Small intestine (tissue), 7 donors: ENCODE measurements around the gene IFT27. TPM values are rescaled to one million over a fixed set of nuclear protein-coding genes. Genes with fewer than 3 reads are reported as not detected.
"Not testable (repeated sequence)": the region's sequence is repeated elsewhere in the genome, so short reads cannot be mapped to it uniquely, and the experiment has no call there.

ENCODE experiments used
- DNase-seq, 2 donors: peaks; one replicate each; pipeline versions ENCODE4 v3.0.0 to v3.0.0-alpha.2; 2013
- FAIRE-seq: peaks from 2 replicates; lab custom pipeline; 2012; peaks lifted over from hg19 to GRCh38; lab: Jason Lieb, UNC
- H3K27ac ChIP-seq, 3 donors: one replicate each; pipeline ENCODE4 v1.5.1; 2013; ENCODE audit warnings: low read length in 2 of 3, mild to moderate bottlenecking in 2 of 3, control low read depth in 1 of 3, inconsistent platforms in 1 of 3, low read depth in 1 of 3, moderate library complexity in 1 of 3
- H3K27me3 ChIP-seq, 3 donors: one replicate each; pipeline ENCODE4 v1.6.1; 2013; ENCODE audit warnings: low read length in 3 of 3, inconsistent platforms in 1 of 3; ENCODE audit not compliant: control insufficient read depth in 3 of 3, insufficient read depth in 3 of 3
- H3K36me3 ChIP-seq, 3 donors: one replicate each; pipeline ENCODE4 v1.6.1; 2013; ENCODE audit warnings: low read length in 3 of 3, inconsistent platforms in 1 of 3, low read depth in 1 of 3, mild to moderate bottlenecking in 1 of 3, moderate library complexity in 1 of 3; ENCODE audit not compliant: control insufficient read depth in 3 of 3, insufficient read depth in 2 of 3
- H3K4me1 ChIP-seq, 3 donors: one replicate each; pipeline ENCODE4 v1.6.1; 2013; ENCODE audit warnings: low read length in 2 of 3, inconsistent platforms in 1 of 3, low read depth in 1 of 3, mild to moderate bottlenecking in 1 of 3, moderate library complexity in 1 of 3; ENCODE audit not compliant: control insufficient read depth in 3 of 3, insufficient read depth in 2 of 3
- H3K4me3 ChIP-seq, 3 donors: one replicate each; pipeline ENCODE4 v1.5.1; 2013; ENCODE audit warnings: low read length in 3 of 3, control low read depth in 1 of 3, inconsistent platforms in 1 of 3, low read depth in 1 of 3, mild to moderate bottlenecking in 1 of 3, moderate library complexity in 1 of 3
- H3K9me3 ChIP-seq, 2 donors: one replicate each; pipeline ENCODE4 v1.6.1; 2013; ENCODE audit warnings: low read depth in 1 of 2, low read length in 1 of 2; ENCODE audit not compliant: control insufficient read depth in 2 of 2, insufficient read depth in 1 of 2
- WGBS, 3 donors: extraction: QIAGEN DNeasy Blood & Tissue Kit; methylation state at CpG; one replicate each; pipeline ENCODE4 v1.1.7; 2013; 5-methylcytosine and 5-hydroxymethylcytosine counted together
- polyA plus RNA-seq, 4 donors: library from polyadenylated mRNA; stranded (reverse) in 3 of 4; unstranded in 1 of 4; fragments of 200-250 nt in 3 of 4; fragments of 120-200 nt in 1 of 4; gene quantifications; one replicate each; pipeline versions ENCODE4 v1.2.1 to v1.2.3, GENCODE V29; 2013
- donor health status: healthy with polysubstance abuse.
- donor health status: control.
- donor health status: control.
- donor health status: Bipolar disorder and iron deficiency.
- donor health status: healthy.

IFT27 gene
- polyA plus RNA-seq, 4 donors: 21.9 to 29.5 (median 26.5) TPM

GRCh38 chr22:36732609-36733008 lies 43.3 kb downstream of the IFT27 start:
- no peak overlapping the region for H3K27ac ChIP-seq
- H3K27me3 ChIP-seq: no peaks in the 10 kb centered on the region
- DNase-seq (no peak), FAIRE-seq (no peak)
- peaks cover 0 to 2% (median 0%) of the 10 kb centered on the region in 3 donors for H3K4me1 ChIP-seq
- no peak overlapping the region for H3K4me3 ChIP-seq
- no peaks in the 10 kb centered on the region for H3K9me3 ChIP-seq
- H3K36me3 ChIP-seq: no peaks in the 10 kb centered on the region
- 31 to 71% (median 33%) methylated on average over 1 of the region's 1 CpG for WGBS, 3 donors

GRCh38 chr22:36731916-36732315 lies 44.0 kb downstream of the IFT27 start:
- WGBS, 3 donors: 67 to 81% (median 73%) methylated on average over 5 of the region's 5 CpGs
- H3K27ac ChIP-seq: no peak overlapping the region
- no peaks in the 10 kb centered on the region for H3K36me3 ChIP-seq
- H3K4me3 ChIP-seq: no peak overlapping the region
- no peaks in the 10 kb centered on the region for H3K27me3 ChIP-seq
- FAIRE-seq: no peak
- H3K4me1 ChIP-seq: no peaks in the 10 kb centered on the region
- no peaks in the 10 kb centered on the region for H3K9me3 ChIP-seq
- DNase-seq: no peak

- not testable (repeated sequence) for H3K4me3 ChIP-seq, FAIRE-seq, H3K27me3 ChIP-seq, H3K27ac ChIP-seq, H3K4me1 ChIP-seq, H3K36me3 ChIP-seq, H3K9me3 ChIP-seq, DNase-seq
- 83 to 92% (median 89%) methylated on average over 6 of the region's 6 CpGs for WGBS, 3 donors
Observed at GRCh38 chr22:36731321-36731720, 44.6 kb downstream of the IFT27 start.

GRCh38 chr22:36730176-36730858 lies 45.6 kb downstream of the IFT27 start:
- no peak overlapping the region for H3K4me3 ChIP-seq
- H3K36me3 ChIP-seq: no peaks in the 10 kb centered on the region
- no peak overlapping the region for H3K27ac ChIP-seq
- DNase-seq (no peak), FAIRE-seq (no peak)
- H3K4me1 ChIP-seq: no peaks in the 10 kb centered on the region
- no peaks in the 10 kb centered on the region for H3K9me3 ChIP-seq
- 80 to 88% (median 83%) methylated on average over 19 of the region's 19 CpGs for WGBS, 3 donors
- H3K27me3 ChIP-seq: peaks cover 0 to 7% (median 0%) of the 10 kb centered on the region in 3 donors

- FAIRE-seq: no peak
- H3K36me3 ChIP-seq: no peaks in the 10 kb centered on the region
- no peaks in the 10 kb centered on the region for H3K4me1 ChIP-seq
- H3K4me3 ChIP-seq: no peak overlapping the region
- WGBS, 3 donors: 71 to 81% (median 71%) methylated on average over 7 of the region's 7 CpGs
- no peaks in the 10 kb centered on the region for H3K9me3 ChIP-seq
- no peak for DNase-seq
- no peak overlapping the region for H3K27ac ChIP-seq
- peaks cover 0 to 8% (median 0%) of the 10 kb centered on the region in 3 donors for H3K27me3 ChIP-seq
Observed at GRCh38 chr22:36729321-36729720, 46.6 kb downstream of the IFT27 start.

- no peaks in the 10 kb centered on the region for H3K9me3 ChIP-seq
- peaks cover 0 to 8% (median 0%) of the 10 kb centered on the region in 3 donors for H3K27me3 ChIP-seq
- H3K27ac ChIP-seq: no peak overlapping the region
- DNase-seq (no peak), FAIRE-seq (no peak)
- H3K4me1 ChIP-seq: no peaks in the 10 kb centered on the region
- WGBS, 3 donors: 71 to 78% (median 76%) methylated on average over 5 of the region's 5 CpGs
- H3K36me3 ChIP-seq: no peaks in the 10 kb centered on the region
- H3K4me3 ChIP-seq: no peak overlapping the region
Observed at GRCh38 chr22:36728505-36728904, 47.4 kb downstream of the IFT27 start.

- Histone ChIP-seq H3K4me3 (no peak overlapping the region), H3K27ac (no peak overlapping the region), H3K4me1 (no peaks in the 10 kb centered on the region), H3K9me3 (no peaks in the 10 kb centered on the region), H3K27me3 (peaks cover 0 to 8% (median 0%) of the 10 kb centered on the region in 3 donors), H3K36me3 (no peaks in the 10 kb centered on the region)
- FAIRE-seq (no peak), DNase-seq (no peak)
- WGBS, 3 donors: 72 to 88% (median 79%) methylated on average over 8 of the region's 8 CpGs
Observed at GRCh38 chr22:36727927-36728488, 47.9 kb downstream of the IFT27 start.

GRCh38 chr22:36727110-36727509 lies 48.8 kb downstream of the IFT27 start:
- no peak for DNase-seq
- Histone ChIP-seq H3K27me3 (peaks cover 0 to 11% (median 0%) of the 10 kb centered on the region in 3 donors), H3K4me3 (no peak overlapping the region), H3K36me3 (no peaks in the 10 kb centered on the region), H3K27ac (no peak overlapping the region), H3K9me3 (no peaks in the 10 kb centered on the region), H3K4me1 (no peaks in the 10 kb centered on the region)
- FAIRE-seq: no peak
- WGBS, 3 donors: 72 to 82% (median 80%) methylated on average over 7 of the region's 7 CpGs
